ENCODE data around the gene PRKCH.

- no peak for TF ChIP-seq POLR2A (IDR thresholded peaks at IDR 0.05; ENCODE audit: low read depth, low read length)
- no peak for TF ChIP-seq NBN (IDR thresholded peaks at IDR 0.05)
Observed at GRCh38 chr14:61346793-61347192, 25.4 kb downstream of the PRKCH start.

Measured in GM12878 (cell line).